ENCODE data around the gene IFNGR2.

DNA sequence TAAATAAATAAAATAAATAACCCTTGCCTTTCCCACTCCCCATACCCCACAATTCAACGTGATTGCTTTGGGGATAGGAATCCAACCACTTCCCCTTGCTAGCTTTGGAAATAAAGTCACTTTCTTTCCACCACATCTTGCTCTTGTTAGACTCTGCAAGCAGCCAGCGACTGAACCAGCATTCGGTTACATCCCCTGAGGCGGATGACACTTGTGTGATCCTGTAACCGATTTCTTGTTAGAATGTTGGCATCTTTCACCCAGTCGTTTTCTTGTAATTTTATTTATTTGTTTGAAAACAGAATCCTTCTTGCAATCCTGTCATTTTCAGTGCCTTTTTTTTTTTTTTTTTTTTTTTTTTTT lies 1.6 kb upstream of the IFNGR2 start:
- no peak for TF ChIP-seq EZH2 (IDR thresholded peaks at IDR 0.05; ENCODE audit: borderline replicate concordance, insufficient read depth, low read depth, low read length, poor library complexity, severe bottlenecking)
- TF ChIP-seq, protein P1, sequence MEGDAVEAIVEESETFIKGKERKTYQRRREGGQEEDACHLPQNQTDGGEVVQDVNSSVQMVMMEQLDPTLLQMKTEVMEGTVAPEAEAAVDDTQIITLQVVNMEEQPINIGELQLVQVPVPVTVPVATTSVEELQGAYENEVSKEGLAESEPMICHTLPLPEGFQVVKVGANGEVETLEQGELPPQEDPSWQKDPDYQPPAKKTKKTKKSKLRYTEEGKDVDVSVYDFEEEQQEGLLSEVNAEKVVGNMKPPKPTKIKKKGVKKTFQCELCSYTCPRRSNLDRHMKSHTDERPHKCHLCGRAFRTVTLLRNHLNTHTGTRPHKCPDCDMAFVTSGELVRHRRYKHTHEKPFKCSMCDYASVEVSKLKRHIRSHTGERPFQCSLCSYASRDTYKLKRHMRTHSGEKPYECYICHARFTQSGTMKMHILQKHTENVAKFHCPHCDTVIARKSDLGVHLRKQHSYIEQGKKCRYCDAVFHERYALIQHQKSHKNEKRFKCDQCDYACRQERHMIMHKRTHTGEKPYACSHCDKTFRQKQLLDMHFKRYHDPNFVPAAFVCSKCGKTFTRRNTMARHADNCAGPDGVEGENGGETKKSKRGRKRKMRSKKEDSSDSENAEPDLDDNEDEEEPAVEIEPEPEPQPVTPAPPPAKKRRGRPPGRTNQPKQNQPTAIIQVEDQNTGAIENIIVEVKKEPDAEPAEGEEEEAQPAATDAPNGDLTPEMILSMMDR (IDR thresholded peaks at IDR 0.05): no peak

Measured in B cell (primary cell).